A549 (cell line): ENCODE measurements around the gene KIFBP. TPM values are rescaled to one million over a fixed set of nuclear protein-coding genes. Genes with fewer than 3 reads are reported as not detected.
"Not testable (repeated sequence)": the region's sequence is repeated elsewhere in the genome, so short reads cannot be mapped to it uniquely, and the experiment has no call there.

Experiments used
- ATAC-seq, 2 experiments: fragments of 200-7000 bp in 1 of 2; fragments of >200 bp in 1 of 2; cut with Nextera tagmentation in 1 of 2; cut with Tn5 transposase in 1 of 2; 3 replicates each; pipeline versions ENCODE4 v1.8.0 to v1.9.1; 2018 to 2020; ENCODE audit warnings: mild to moderate bottlenecking in 1 of 2, moderate library complexity in 1 of 2
- CTCF ChIA-PET: fragments of 300-600 bp; sonication (Branson Sonifier 250); formaldehyde crosslinking; extraction: SDS; loops from one replicate; lab custom pipeline; 2021; ENCODE audit warnings: antibody characterized with exemption, inconsistent platforms; lab: Yijun Ruan, JAX
- POLR2A ChIA-PET: fragments of 350-600 bp; formaldehyde crosslinking; extraction: SDS; loops from one replicate; lab custom pipeline; 2021; ENCODE audit warnings: antibody characterized with exemption, inconsistent platforms; lab: Yijun Ruan, JAX
- DNase-seq, 2 experiments: peaks; one replicate each; pipeline versions ENCODE4 v3.0.0 to v3.0.0-alpha.2; 2011 to 2016; ENCODE audit warnings: low read depth in 1 of 2, low spot score in 1 of 2
- FAIRE-seq: peaks from 2 replicates; lab custom pipeline; 2011; peaks lifted over from hg19 to GRCh38; lab: Jason Lieb, UNC
- H3K27ac ChIP-seq, 2 experiments: fragments of >200 bp; sonication (Bioruptor Twin); formaldehyde crosslinking; 3 replicates each; pipeline ENCODE4 v1.5.1; 2016 to 2017
- H3K4me1 ChIP-seq: fragments of >200 bp; sonication (Bioruptor Twin); formaldehyde crosslinking; 3 replicates; pipeline ENCODE4 v1.6.1; 2016
- H3K4me2 ChIP-seq: fragments of >200 bp; sonication (Bioruptor Twin); formaldehyde crosslinking; 3 replicates; pipeline ENCODE4 v1.6.1; 2016
- H3K4me3 ChIP-seq: fragments of >200 bp; sonication (Bioruptor Twin); formaldehyde crosslinking; 3 replicates; pipeline ENCODE4 v1.5.1; 2016
- H3K9me3 ChIP-seq: fragments of >200 bp; sonication (Bioruptor Twin); formaldehyde crosslinking; 3 replicates; pipeline ENCODE4 v1.6.1; 2016
- CBX2 ChIP-seq: fragments of 200-600 bp; sonication (generic); IDR thresholded peaks from 2 replicates; pipeline ENCODE4 v1.6.1; 2016; ENCODE audit warnings: low read depth, mild to moderate bottlenecking, borderline replicate concordance
- CHD2 ChIP-seq: fragments of 150-350 bp; IDR thresholded peaks from 2 replicates; pipeline ENCODE4 v1.6.1; 2014; ENCODE audit warnings: low read length; ENCODE audit not compliant: partially characterized antibody
- CHD4 ChIP-seq: fragments of 200-600 bp; sonication (generic); IDR thresholded peaks from 2 replicates; pipeline ENCODE4 v1.6.1; 2016; ENCODE audit warnings: antibody characterized with exemption, mild to moderate bottlenecking, borderline replicate concordance
- E2F6 ChIP-seq: IDR thresholded peaks from 2 replicates; pipeline ENCODE4 v1.6.1; 2012; ENCODE audit warnings: low read depth, borderline replicate concordance
- ELK1 ChIP-seq: fragments of 150-350 bp; IDR thresholded peaks from 2 replicates; pipeline ENCODE4 v1.6.1; 2014; ENCODE audit warnings: low read depth, mild to moderate bottlenecking, low read length
- GATA3 ChIP-seq: IDR thresholded peaks from 2 replicates; pipeline ENCODE4 v1.6.1; 2012; ENCODE audit warnings: borderline replicate concordance
- HDAC2 ChIP-seq: fragments of 200-600 bp; sonication (generic); IDR thresholded peaks from 2 replicates; pipeline ENCODE4 v1.6.1; 2016
- HOXB13 ChIP-seq: fragments of 250-450 bp; sonication (Bioruptor Pico); IDR thresholded peaks from 2 replicates; pipeline ENCODE4 v1.5.0; 2020; ENCODE audit warnings: low read depth, mild to moderate bottlenecking, moderate library complexity
- JUNB ChIP-seq: fragments of >200 bp; sonication (Bioruptor Twin); formaldehyde crosslinking; IDR thresholded peaks from 2 replicates; pipeline ENCODE4 v1.6.1; 2016
- NPAS2 ChIP-seq: fragments of 250-450 bp; sonication (Bioruptor Pico); IDR thresholded peaks from 2 replicates; pipeline ENCODE4 v1.8.0; 2022; ENCODE audit warnings: mild to moderate bottlenecking, moderate library complexity, borderline replicate concordance
- NR3C1 ChIP-seq: fragments of >200 bp; sonication (Bioruptor Twin); formaldehyde crosslinking; IDR thresholded peaks from 3 replicates; pipeline ENCODE4 v1.6.1; 2017
- POLR2A ChIP-seq: IDR thresholded peaks from 2 replicates; pipeline ENCODE4 v1.6.1; 2012; ENCODE audit warnings: mild to moderate bottlenecking, low read length
- RAD21 ChIP-seq, 2 experiments: fragments of >200 bp in 1 of 2; sonication (Bioruptor Twin) in 1 of 2; formaldehyde crosslinking in 1 of 2; IDR thresholded peaks in 1 of 2; conservative IDR thresholded peaks in 1 of 2; 2 replicates in 1 of 2; 3 replicates in 1 of 2; pipeline ENCODE4 v1.6.1; 2012 to 2018; ENCODE audit warnings: inconsistent platforms in 1 of 2
- REST ChIP-seq: fragments of 200-600 bp; sonication (generic); IDR thresholded peaks from 2 replicates; pipeline ENCODE4 v1.6.1; 2016; ENCODE audit warnings: antibody characterized with exemption, mild to moderate bottlenecking, moderate library complexity
- RFX5 ChIP-seq: fragments of 450-650 bp; IDR thresholded peaks from 2 replicates; pipeline ENCODE4 v1.7.1; 2014; ENCODE audit warnings: antibody characterized with exemption, mild to moderate bottlenecking, moderate library complexity
- SMC3 ChIP-seq: fragments of >200 bp; sonication (Bioruptor Twin); formaldehyde crosslinking; IDR thresholded peaks from 3 replicates; pipeline ENCODE4 v1.6.1; 2018; ENCODE audit warnings: inconsistent platforms
- SREBF2 ChIP-seq: fragments of 450-650 bp; IDR thresholded peaks from 2 replicates; pipeline ENCODE4 v1.6.1; 2014; ENCODE audit warnings: mild to moderate bottlenecking, moderate library complexity
- TFCP2L1 ChIP-seq: fragments of 250-450 bp; sonication (Bioruptor Pico); IDR thresholded peaks from 2 replicates; pipeline ENCODE4 v1.5.0; 2021; ENCODE audit warnings: mild to moderate bottlenecking
- TP53 ChIP-seq: fragments of 250-450 bp; sonication (Bioruptor Pico); IDR thresholded peaks from 2 replicates; pipeline ENCODE4 v1.5.0; 2021; ENCODE audit warnings: mild to moderate bottlenecking, moderate library complexity
- ZNF302 ChIP-seq: fragments of 250-450 bp; sonication (Bioruptor Pico); IDR thresholded peaks from 2 replicates; pipeline ENCODE4 v1.9.0; 2021; ENCODE audit warnings: inconsistent platforms, mild to moderate bottlenecking, moderate library complexity
- WGBS: methylation state at CpG from one replicate; pipeline ENCODE4 v1.1.6; 2017; ENCODE audit errors: missing lambda C conversion rate; 5-methylcytosine and 5-hydroxymethylcytosine counted together
- polyA plus RNA-seq, 4 experiments: library from polyadenylated mRNA; depleted of rRNA in 3 of 4; stranded (reverse); fragments of >200 nt; fragmentation: RNase III in 1 of 4; extraction: RNeasy Plus Mini Kit Qiagen cat#74134 plus additional on column Dnase treatment in 1 of 4; gene quantifications; 2 replicates in 3 of 4; 3 replicates in 1 of 4; pipeline ENCODE4 v1.2.3, GENCODE V29; 2011 to 2017

KIFBP gene
- polyA plus RNA-seq, 2 of the 4 experiments (the other 2 are of a cell fraction): 36.1 to 53.8 TPM

- TF ChIP-seq TFCP2L1 (CRISPR knock-in tag) (0 out of 2 replicates have a peak, but pooled peaks have one; percentile 29), POLR2A (peak; percentile 71), RFX5 (no peak; the same call in 1 of the 2 replicates), SREBF2 (no peak), SMC3 (peak; percentile 44; the same call in 2 of the 3 replicates), ELK1 (no peak), JUNB (no peak), E2F6 (peak; percentile 61), ZNF302 (no peak), TP53 (no peak), HOXB13 (CRISPR knock-in tag) (no peak), GATA3 (0 out of 2 replicates have a peak, but pooled peaks have one; percentile 41), CBX2 (no peak)
Observed at GRCh38 chr10:68988530-68989316, at the start of gene KIFBP (continued).

GRCh38 chr10:68938884-68939283, 49.7 kb upstream of the KIFBP start:
- ATAC-seq (no peak), FAIRE-seq (no peak), DNase-seq (no peak)
- no peak overlapping the region for H3K27ac ChIP-seq
- 0 out of 3 replicates have a peak overlapping the region, but pooled peaks have one; percentile 24 for H3K4me2 ChIP-seq
- no peak overlapping the region for H3K4me3 ChIP-seq
- ChIA-PET CTCF (interaction anchor here (1.4 to 1.9 kb wide), 2 partner anchors 10 to 17 kb away, joined by 5 read pairs; partner anchors contain the start of gene DDX21), POLR2A (no interaction called here)
- 90% methylated on average over 2 of the region's 2 CpGs for WGBS
- peaks cover 9% of the 10 kb centered on the region; the same call in 2 of the 3 replicates for H3K4me1 ChIP-seq
- TF ChIP-seq NPAS2 (CRISPR knock-in tag) (no peak), CBX2 (no peak), JUNB (no peak), E2F6 (no peak), SREBF2 (no peak), CHD2 (no peak), REST (no peak), RAD21 (conservative IDR thresholded peaks at IDR 0.05 in 1 of 2, IDR thresholded peaks at IDR 0.05 in 1 of 2) (no peak), HDAC2 (no peak), CHD4 (no peak), NR3C1 (no peak), TP53 (no peak)
- H3K9me3 ChIP-seq: no peaks in the 10 kb centered on the region

GRCh38 chr10:68940917-68941316, 47.7 kb upstream of the KIFBP start:
- H3K4me1 ChIP-seq, FAIRE-seq, H3K4me2 ChIP-seq, ATAC-seq, DNase-seq, H3K9me3 ChIP-seq, H3K27ac ChIP-seq, H3K4me3 ChIP-seq, POLR2A ChIA-PET: not testable (repeated sequence)
- CTCF ChIA-PET: interaction anchor here (1.0 to 1.6 kb wide), 2 partner anchors 11 to 534 kb away, joined by 3 read pairs; partner anchors contain the start of gene RUFY2
